B cell (primary cell): Measurements from ENCODE around the gene KCNE1. TPM values are rescaled to one million over a fixed set of nuclear protein-coding genes. Genes with fewer than 3 reads are reported as not detected.

Experiments used
- ATAC-seq: fragments of 200-7000 bp; cut with Tn5 transposase; one replicate; pipeline ENCODE4 v1.10.0; 2021; ENCODE audit warnings: low read depth, mild to moderate bottlenecking, moderate number of reproducible peaks, moderate library complexity
- CTCF ChIA-PET: fragments of 350-600 bp; sonication (Branson Sonifier 250); formaldehyde crosslinking; loops from one replicate; lab custom pipeline; 2021; ENCODE audit warnings: antibody characterized with exemption, inconsistent platforms; lab: Charles Lee
- POLR2A ChIA-PET: fragments of 350-600 bp; sonication (Branson Sonifier 250); formaldehyde crosslinking; loops from one replicate; lab custom pipeline; 2021; ENCODE audit warnings: antibody characterized with exemption; lab: Charles Lee
- DNase-seq: peaks from one replicate; pipeline ENCODE4 v3.0.0; 2013
- H2AFZ ChIP-seq: 2 replicates; pipeline ENCODE4 v1.6.1; 2012; ENCODE audit warnings: mild to moderate bottlenecking, low read depth, low read length; ENCODE audit not compliant: insufficient read depth, poor library complexity, severe bottlenecking
- H3K27ac ChIP-seq, 2 donors: 1 replicate in 1 of 2; 2 replicates in 1 of 2; pipeline ENCODE4 v1.5.1; 2012 to 2013; ENCODE audit warnings: low read length in 2 of 2, mild to moderate bottlenecking in 2 of 2, moderate library complexity in 1 of 2
- H3K27me3 ChIP-seq, 4 experiments: fragments of 200-600 bp in 1 of 4; sonication (generic) in 1 of 4; replicated peaks in 1 of 4; 1 replicate in 2 of 4; 2 replicates in 2 of 4; pipeline versions ENCODE4 v1.6.1 to v1.7.0; 2013 to 2016; ENCODE audit warnings: low read length in 3 of 4, mild to moderate bottlenecking in 2 of 4, mixed read lengths in 1 of 4, moderate library complexity in 1 of 4; ENCODE audit not compliant: insufficient read depth in 4 of 4, control insufficient read depth in 3 of 4; ENCODE audit errors: control extremely low read depth in 1 of 4
- H3K36me3 ChIP-seq, 2 experiments: replicated peaks in 1 of 2; 1 replicate in 1 of 2; 2 replicates in 1 of 2; pipeline versions ENCODE4 v1.6.1 to v1.7.1; 2013; ENCODE audit warnings: low read length in 1 of 2; ENCODE audit not compliant: insufficient read depth in 2 of 2, control insufficient read depth in 1 of 2; ENCODE audit errors: control extremely low read depth in 1 of 2, extremely low read depth in 1 of 2
- H3K4me1 ChIP-seq, 2 donors: fragments of 200-600 bp in 1 of 2; sonication (generic) in 1 of 2; 1 replicate in 1 of 2; 2 replicates in 1 of 2; pipeline versions ENCODE4 v1.5.1 to v1.6.1; 2013 to 2017; ENCODE audit warnings: low read length in 2 of 2; ENCODE audit not compliant: control insufficient read depth in 2 of 2, insufficient read depth in 2 of 2
- H3K4me2 ChIP-seq: replicated peaks from 2 replicates; pipeline ENCODE3; 2012; ENCODE audit warnings: mild to moderate bottlenecking, low read depth, low read length; ENCODE audit not compliant: poor library complexity, severe bottlenecking
- H3K4me3 ChIP-seq, 5 experiments: fragments of 200-600 bp in 1 of 5; sonication (generic) in 1 of 5; 1 replicate in 3 of 5; 2 replicates in 2 of 5; pipeline versions ENCODE4 v1.5.1 to v1.7.0; 2011 to 2016; ENCODE audit warnings: low read length in 4 of 5, mild to moderate bottlenecking in 4 of 5, low read depth in 2 of 5, control low read depth in 1 of 5, moderate library complexity in 1 of 5; ENCODE audit not compliant: insufficient read depth in 1 of 5; ENCODE audit errors: control extremely low read depth in 1 of 5, extremely low read depth in 1 of 5
- H3K79me2 ChIP-seq: fragments of 200-600 bp; sonication (generic); one replicate; pipeline ENCODE4 v1.6.0; 2016; ENCODE audit warnings: low read length; ENCODE audit not compliant: control insufficient read depth, insufficient read depth
- H3K9ac ChIP-seq: fragments of 200-600 bp; sonication (generic); 2 replicates; pipeline ENCODE4 v1.6.1; 2017; ENCODE audit warnings: mild to moderate bottlenecking, low read length, moderate library complexity
- H3K9me3 ChIP-seq, 3 donors: one replicate each; pipeline versions ENCODE4 v1.6.1 to v1.7.1; 2013; ENCODE audit warnings: low read length in 2 of 3; ENCODE audit not compliant: control insufficient read depth in 2 of 3, insufficient read depth in 1 of 3; ENCODE audit errors: control extremely low read depth in 1 of 3
- H4K20me1 ChIP-seq: 2 replicates; pipeline ENCODE4 v1.6.0; 2012; ENCODE audit warnings: mild to moderate bottlenecking, low read length; ENCODE audit not compliant: insufficient read depth, control insufficient read depth, poor library complexity, severe bottlenecking
- H3K27ac Mint-ChIP-seq: one replicate; pipeline ENCODE4 v1.8.0; 2021; ENCODE audit warnings: mixed read lengths
- H3K27me3 Mint-ChIP-seq: one replicate; pipeline ENCODE4 v1.8.0; 2021; ENCODE audit warnings: mixed read lengths
- H3K4me1 Mint-ChIP-seq: one replicate; pipeline ENCODE4 v1.8.0; 2021; ENCODE audit warnings: mixed read lengths
- H3K4me3 Mint-ChIP-seq: one replicate; pipeline ENCODE4 v1.8.0; 2021; ENCODE audit warnings: mixed read lengths
- H3K9me3 Mint-ChIP-seq: one replicate; pipeline ENCODE4 v1.8.0; 2022; ENCODE audit warnings: mixed read lengths; ENCODE audit not compliant: insufficient read depth
- EZH2 ChIP-seq: IDR thresholded peaks from 2 replicates; pipeline ENCODE4 v1.6.1; 2012; ENCODE audit warnings: borderline replicate concordance, low read depth, mild to moderate bottlenecking, moderate library complexity, low read length; ENCODE audit not compliant: insufficient read depth, poor library complexity, severe bottlenecking
- WGBS: methylation state at CpG from one replicate; pipeline ENCODE4 v1.1.5; 2013; ENCODE audit warnings: missing lambda C conversion rate; ENCODE audit not compliant: insufficient coverage; 5-methylcytosine and 5-hydroxymethylcytosine counted together
- intact Hi-C: fragments of 100-400 bp; cut with micrococcal nuclease; formaldehyde crosslinking; loops from one replicate; pipeline ENCODE4 v1.10.0; 2022
- polyA plus RNA-seq: library from polyadenylated mRNA; depleted of rRNA; stranded (reverse); fragments of >200 nt; gene quantifications from 2 replicates; pipeline ENCODE4 v1.2.3, GENCODE V29; 2012
- total RNA-seq, 2 donors: library from RNA; stranded (reverse); fragments of 120-200 nt in 1 of 2; gene quantifications; 1 replicate in 1 of 2; 2 replicates in 1 of 2; pipeline versions ENCODE4 v1.2.3 to v1.2.4, GENCODE V29; 2013 to 2022
- TF ChIP-seq, protein P1 (sequence below): fragments of 200-600 bp; IDR thresholded peaks from one replicate; pipeline ENCODE4 v1.8.0; 2022; ENCODE audit warnings: antibody characterized with exemption, mild to moderate bottlenecking

The KCNE1 gene
- total and polyA plus RNA-seq, 2 donors (not counting 1 experiment from before 2014, with no cell fraction given), result 0.10 to 0.17 TPM

DNA sequence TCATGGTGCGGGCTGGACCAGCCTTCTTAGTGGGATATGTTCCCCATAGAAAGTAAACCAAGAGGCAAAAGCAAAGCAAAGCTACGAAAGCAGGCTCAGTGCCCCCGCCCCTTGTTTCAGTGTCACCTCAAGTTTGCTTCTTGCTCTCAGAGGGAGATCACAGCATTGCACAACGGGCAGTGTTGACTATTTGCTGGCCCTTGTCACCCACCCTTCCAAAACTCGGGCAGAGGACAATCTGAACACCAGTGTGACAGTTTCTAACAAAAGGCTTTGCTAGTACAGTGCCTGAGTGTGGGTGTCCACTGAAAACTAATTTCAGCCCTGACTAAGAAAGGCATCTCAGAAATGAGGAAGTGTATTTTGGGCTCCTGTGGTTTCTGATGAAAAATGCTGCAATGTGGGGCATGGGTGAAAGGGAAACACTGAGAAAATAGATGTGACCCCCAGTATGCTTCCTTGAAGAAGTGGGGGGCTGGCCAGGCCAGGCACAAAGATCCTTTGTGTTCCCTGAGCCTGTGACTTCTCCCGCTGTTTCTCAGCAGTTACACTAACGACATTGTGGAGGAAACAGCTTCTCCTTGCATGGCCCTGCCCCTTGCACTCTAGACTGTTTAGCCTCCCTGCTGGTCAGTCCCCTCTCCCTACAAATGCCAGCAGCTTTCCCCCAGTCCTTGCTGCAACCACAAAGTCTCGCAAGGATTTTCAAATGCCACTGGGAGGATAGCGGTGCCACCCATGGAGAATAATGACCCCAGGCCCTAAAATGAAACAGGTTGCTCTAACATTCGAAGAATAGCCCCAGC is 33.3 kb upstream of the KCNE1 start:
- 21% methylated on average over 9 of the region's 10 CpGs for WGBS
- Mint-ChIP-seq H3K4me3 (peak overlapping the region; percentile 79), H3K9me3 (no peaks in the 10 kb centered on the region), H3K27ac (peak overlapping the region; percentile 84), H3K27me3 (no peaks in the 10 kb centered on the region), H3K4me1 (peaks cover 28% of the 10 kb centered on the region)
- peak overlapping the region; percentile 56 for H3K4me2 ChIP-seq
- TF ChIP-seq, protein P1, sequence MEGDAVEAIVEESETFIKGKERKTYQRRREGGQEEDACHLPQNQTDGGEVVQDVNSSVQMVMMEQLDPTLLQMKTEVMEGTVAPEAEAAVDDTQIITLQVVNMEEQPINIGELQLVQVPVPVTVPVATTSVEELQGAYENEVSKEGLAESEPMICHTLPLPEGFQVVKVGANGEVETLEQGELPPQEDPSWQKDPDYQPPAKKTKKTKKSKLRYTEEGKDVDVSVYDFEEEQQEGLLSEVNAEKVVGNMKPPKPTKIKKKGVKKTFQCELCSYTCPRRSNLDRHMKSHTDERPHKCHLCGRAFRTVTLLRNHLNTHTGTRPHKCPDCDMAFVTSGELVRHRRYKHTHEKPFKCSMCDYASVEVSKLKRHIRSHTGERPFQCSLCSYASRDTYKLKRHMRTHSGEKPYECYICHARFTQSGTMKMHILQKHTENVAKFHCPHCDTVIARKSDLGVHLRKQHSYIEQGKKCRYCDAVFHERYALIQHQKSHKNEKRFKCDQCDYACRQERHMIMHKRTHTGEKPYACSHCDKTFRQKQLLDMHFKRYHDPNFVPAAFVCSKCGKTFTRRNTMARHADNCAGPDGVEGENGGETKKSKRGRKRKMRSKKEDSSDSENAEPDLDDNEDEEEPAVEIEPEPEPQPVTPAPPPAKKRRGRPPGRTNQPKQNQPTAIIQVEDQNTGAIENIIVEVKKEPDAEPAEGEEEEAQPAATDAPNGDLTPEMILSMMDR, result no peak
- TF ChIP-seq EZH2, result no peak
- ATAC-seq, result peak; percentile 71
- POLR2A ChIA-PET, result no interaction called here
- H3K9me3 ChIP-seq, result peaks cover 0 to 8% (median 5%) of the 10 kb centered on the region in 3 donors
- peak overlapping the region; percentile 35 to 38 for H3K27ac ChIP-seq
- no peaks in the 10 kb centered on the region for H3K27me3 ChIP-seq
- H2AFZ ChIP-seq, result peak overlapping the region; percentile 40
- H3K9ac ChIP-seq, result peak overlapping the region; percentile 16
- CTCF ChIA-PET, result no interaction called here
- H4K20me1 ChIP-seq, result no peaks in the 10 kb centered on the region
- intact Hi-C loops, result no loop called here
- no peaks in the 10 kb centered on the region for H3K36me3 ChIP-seq
- no peaks in the 10 kb centered on the region for H3K79me2 ChIP-seq
- peaks cover 23 to 28% of the 10 kb centered on the region in 2 donors for H3K4me1 ChIP-seq
- peak overlapping the region in 2 of 5 experiments; percentile 29 for H3K4me3 ChIP-seq
- DNase-seq, result peak; percentile 55

DNA sequence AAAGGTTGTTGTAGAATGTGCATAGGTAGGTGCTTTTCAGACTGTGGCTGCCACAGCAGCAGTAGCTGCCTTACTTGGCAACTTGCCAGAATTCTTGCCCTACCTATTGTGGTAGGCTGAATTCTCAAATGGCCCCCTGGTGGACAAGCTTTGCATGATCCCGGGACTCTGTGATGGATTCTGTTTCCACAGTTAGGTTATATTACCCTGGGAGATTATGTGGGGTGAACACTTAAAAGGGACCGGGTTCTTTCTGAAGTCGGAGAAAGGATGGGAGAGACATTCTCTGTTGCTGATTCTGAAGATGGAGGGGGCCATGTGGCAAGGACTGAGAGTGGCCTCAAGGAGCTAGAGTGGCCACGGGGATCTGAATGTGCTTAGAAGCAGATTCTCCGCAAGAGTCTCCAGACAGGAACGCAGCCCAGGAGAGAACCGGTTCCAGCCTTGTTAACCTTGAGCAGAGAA is 32.1 kb upstream of the KCNE1 start:
- H3K4me3 ChIP-seq, result no peak overlapping the region
- ChIA-PET POLR2A (no interaction called here), CTCF (no interaction called here)
- ATAC-seq, result no peak
- no peaks in the 10 kb centered on the region for H3K79me2 ChIP-seq
- Mint-ChIP-seq H3K27ac (no peak overlapping the region), H3K27me3 (no peaks in the 10 kb centered on the region), H3K9me3 (no peaks in the 10 kb centered on the region), H3K4me3 (no peak overlapping the region), H3K4me1 (peaks cover 28% of the 10 kb centered on the region)
- H3K9ac ChIP-seq, result no peak overlapping the region
- H3K9me3 ChIP-seq, result peaks cover 0 to 8% (median 5%) of the 10 kb centered on the region in 3 donors
- H3K27me3 ChIP-seq, result no peaks in the 10 kb centered on the region
- H2AFZ ChIP-seq, result no peak overlapping the region
- no peaks in the 10 kb centered on the region for H4K20me1 ChIP-seq
- peaks cover 23 to 28% of the 10 kb centered on the region in 2 donors for H3K4me1 ChIP-seq
- intact Hi-C loops, result no loop called here
- H3K4me2 ChIP-seq, result no peak overlapping the region
- WGBS, result 95% methylated on average over 7 of the region's 7 CpGs
- no peak for TF ChIP-seq EZH2
- TF ChIP-seq, protein P1, result peak; percentile 12
- no peaks in the 10 kb centered on the region for H3K36me3 ChIP-seq
- DNase-seq, result peak; percentile 43
- no peak overlapping the region for H3K27ac ChIP-seq
